RPMI8226 (cell line): ENCODE results near the gene ISYNA1.
A peak's percentile ranks its signal among the peaks of the same experiment; 100 is the strongest.

Experiments
- DNase-seq: peaks from one replicate; pipeline ENCODE4 v3.0.0-alpha.2; 2015

The ISYNA1 gene

GRCh38 chr19:18390065-18390907 lies 47.6 kb downstream of the ISYNA1 start:
- no peak for DNase-seq

- DNase-seq: no peak
These were observed 48.2 kb downstream of the ISYNA1 start for GRCh38 chr19:18389726-18390064.

- no peak for DNase-seq
These were observed 48.8 kb downstream of the ISYNA1 start for GRCh38 chr19:18388960-18389725.

GRCh38 chr19:18388100-18388959 lies 49.6 kb downstream of the ISYNA1 start:
- peak; percentile 90 for DNase-seq

GRCh38 chr19:18386543-18387271 lies 51.2 kb downstream of the ISYNA1 start:
- DNase-seq: no peak

GRCh38 chr19:18385675-18386542 lies 52.0 kb downstream of the ISYNA1 start, which contains the start of gene GDF15:
GDF15 (plus strand) TSS chr19:18386158; CDS start chr19:18386190, 32 bp downstream.
- DNase-seq: no peak

GRCh38 chr19:18385359-18385674 lies 52.6 kb downstream of the ISYNA1 start:
- no peak for DNase-seq

- DNase-seq: no peak
These were observed 53.2 kb downstream of the ISYNA1 start for GRCh38 chr19:18384775-18385174.
